A673 (cell line): ENCODE results near the gene FAM20A.

Experiments
- EZH2 ChIP-seq: fragments of 200-600 bp; sonication (generic); IDR thresholded peaks from 2 replicates; pipeline ENCODE4 v1.6.1; 2017; ENCODE audit warnings: borderline replicate concordance, low read depth, mild to moderate bottlenecking, mixed read lengths, antibody characterized with exemption, low read length; ENCODE audit not compliant: poor library complexity, severe bottlenecking
- TF ChIP-seq, protein P1 (sequence below): fragments of 300-800, 200-600 bp; sonication (generic); conservative IDR thresholded peaks from 2 replicates; pipeline ENCODE4 v1.5.1; 2017; ENCODE audit warnings: low read depth, mild to moderate bottlenecking, antibody characterized with exemption, low read length, moderate library complexity, mixed read lengths

DNA sequence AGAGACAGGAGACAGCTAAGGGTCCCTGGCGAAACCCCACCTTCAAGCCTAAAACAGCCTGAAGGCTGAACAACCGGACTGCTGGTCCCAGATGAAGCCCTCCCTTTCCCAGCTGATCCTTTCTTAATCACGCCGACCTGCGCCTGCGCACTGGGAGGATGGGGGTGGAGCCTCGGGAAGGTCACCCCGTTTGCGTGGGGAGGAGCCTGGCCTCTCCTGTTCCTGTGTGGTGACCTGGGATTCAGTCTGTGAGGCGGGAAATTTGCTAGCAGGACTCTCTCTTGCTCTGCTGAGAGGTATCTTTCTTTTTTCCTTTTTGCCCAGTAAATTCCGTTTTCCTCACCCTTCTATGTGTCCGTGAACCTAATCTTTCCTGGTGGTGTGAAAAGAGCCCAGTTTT, 9.6 kb downstream of the FAM20A start:
- TF ChIP-seq, protein P1, sequence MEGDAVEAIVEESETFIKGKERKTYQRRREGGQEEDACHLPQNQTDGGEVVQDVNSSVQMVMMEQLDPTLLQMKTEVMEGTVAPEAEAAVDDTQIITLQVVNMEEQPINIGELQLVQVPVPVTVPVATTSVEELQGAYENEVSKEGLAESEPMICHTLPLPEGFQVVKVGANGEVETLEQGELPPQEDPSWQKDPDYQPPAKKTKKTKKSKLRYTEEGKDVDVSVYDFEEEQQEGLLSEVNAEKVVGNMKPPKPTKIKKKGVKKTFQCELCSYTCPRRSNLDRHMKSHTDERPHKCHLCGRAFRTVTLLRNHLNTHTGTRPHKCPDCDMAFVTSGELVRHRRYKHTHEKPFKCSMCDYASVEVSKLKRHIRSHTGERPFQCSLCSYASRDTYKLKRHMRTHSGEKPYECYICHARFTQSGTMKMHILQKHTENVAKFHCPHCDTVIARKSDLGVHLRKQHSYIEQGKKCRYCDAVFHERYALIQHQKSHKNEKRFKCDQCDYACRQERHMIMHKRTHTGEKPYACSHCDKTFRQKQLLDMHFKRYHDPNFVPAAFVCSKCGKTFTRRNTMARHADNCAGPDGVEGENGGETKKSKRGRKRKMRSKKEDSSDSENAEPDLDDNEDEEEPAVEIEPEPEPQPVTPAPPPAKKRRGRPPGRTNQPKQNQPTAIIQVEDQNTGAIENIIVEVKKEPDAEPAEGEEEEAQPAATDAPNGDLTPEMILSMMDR: no peak
- no peak for TF ChIP-seq EZH2
